HG02588 (cell line): ENCODE results near the gene CDK17.

Experiments used
- ATAC-seq: cut with Tn5 transposase; IDR thresholded peaks from one replicate; pipeline ENCODE4 v1.9.1; 2021; ENCODE audit warnings: mild to moderate bottlenecking, moderate library complexity; ENCODE audit not compliant: unreplicated experiment

CDK17 gene

DNA sequence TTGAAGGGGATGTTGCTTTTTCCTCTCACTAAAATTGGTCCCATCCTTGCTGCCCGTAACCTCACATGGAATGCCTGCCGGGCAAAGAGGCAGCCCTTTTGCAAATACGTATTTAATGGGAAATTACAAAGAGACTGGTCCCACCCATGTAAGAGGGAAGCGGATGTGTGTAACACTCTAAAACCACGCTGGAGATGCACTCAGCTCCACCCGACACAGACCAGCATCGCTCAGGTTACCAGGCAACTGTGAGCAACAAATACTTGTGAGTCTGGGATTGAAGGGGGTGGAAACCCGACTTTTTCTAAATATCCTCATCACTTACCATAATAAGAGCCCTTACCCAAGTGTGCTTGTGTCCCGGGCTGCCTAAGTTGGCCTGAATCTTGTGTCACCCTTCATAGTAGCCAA lies 158.4 kb downstream of the CDK17 start:
- ATAC-seq = no peak

DNA sequence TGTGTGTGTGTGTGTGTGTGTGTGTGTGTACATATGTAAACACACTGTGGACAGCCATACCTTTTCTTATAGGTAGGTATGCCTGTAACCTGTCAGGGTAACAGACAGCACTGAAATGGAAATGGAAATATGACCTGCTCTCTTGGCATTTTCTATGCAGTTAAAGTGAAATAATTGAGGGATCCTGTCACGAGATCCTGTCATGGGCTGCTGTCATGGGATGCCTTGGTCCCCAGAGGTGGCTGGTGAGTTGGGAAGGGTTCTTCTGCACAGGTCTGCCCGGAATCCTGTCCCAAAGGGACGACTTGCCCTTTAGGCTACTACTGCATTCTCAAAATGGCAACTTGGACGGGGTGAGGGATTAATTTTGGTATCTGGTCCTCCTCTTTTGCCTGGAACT lies 158.8 kb downstream of the CDK17 start:
- no peak for ATAC-seq

DNA sequence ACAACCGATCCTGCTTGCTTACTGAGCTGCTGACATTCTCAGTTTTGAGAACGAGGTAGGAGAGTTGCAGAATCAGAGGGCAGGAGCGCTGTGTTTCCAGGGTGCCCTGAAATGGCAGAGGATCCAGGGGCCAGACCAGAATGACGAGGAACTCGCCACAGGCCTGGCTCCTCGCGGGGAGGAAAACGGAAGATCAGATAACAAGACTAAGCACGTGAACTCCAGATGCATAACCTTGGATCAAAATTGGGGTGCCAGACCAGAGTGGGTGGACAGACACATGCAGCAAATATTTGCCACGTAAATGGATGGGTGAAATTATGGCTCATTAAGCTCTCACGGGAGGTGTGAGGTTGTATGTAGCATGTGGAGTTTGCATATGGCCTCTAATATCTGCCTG lies 159.6 kb downstream of the CDK17 start:
- no peak for ATAC-seq

DNA sequence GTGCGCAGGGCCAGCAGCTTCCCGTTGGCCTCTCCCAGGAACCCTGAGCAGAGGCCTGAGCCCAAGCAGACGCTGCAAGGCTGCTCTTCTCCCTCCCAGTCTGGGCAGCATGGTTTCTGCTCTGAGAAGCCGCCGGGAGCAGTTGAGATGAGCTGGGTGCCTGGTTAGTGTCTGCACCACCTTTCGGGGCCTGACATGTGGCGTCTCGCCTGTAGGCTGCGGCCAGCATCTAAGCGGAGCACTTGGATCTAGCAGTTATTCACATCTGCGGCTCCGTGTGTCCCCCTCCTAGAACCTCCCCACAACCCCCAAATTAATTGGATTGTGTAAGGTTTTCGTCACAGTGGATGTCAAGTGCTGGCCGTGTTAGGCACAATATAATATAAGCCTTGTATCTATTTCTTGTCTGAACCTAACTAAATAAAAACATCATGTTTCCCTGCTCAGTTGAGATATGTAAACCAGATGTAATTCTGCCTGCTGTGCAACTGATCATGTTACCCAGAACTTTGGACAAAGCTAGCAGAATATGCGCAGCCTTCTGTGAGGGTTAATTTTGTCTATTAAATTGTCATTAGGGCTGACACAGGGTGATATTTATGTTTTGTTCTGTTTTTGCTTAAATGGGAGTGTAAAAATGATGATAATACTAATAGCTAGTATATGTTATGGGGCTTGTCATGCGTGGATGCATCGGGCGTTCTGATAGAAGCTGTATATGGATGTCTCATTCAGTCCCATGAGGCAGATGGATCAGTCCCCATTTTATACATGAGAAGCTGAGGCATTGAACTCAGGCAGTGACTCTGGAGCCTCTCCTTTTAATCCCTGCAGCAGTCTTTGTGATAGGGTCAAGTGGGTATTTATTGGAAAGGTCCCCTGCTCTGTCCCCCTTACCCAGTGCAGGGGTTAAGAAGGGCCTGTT lies 160.3 kb downstream of the CDK17 start:
- ATAC-seq = no peak

DNA sequence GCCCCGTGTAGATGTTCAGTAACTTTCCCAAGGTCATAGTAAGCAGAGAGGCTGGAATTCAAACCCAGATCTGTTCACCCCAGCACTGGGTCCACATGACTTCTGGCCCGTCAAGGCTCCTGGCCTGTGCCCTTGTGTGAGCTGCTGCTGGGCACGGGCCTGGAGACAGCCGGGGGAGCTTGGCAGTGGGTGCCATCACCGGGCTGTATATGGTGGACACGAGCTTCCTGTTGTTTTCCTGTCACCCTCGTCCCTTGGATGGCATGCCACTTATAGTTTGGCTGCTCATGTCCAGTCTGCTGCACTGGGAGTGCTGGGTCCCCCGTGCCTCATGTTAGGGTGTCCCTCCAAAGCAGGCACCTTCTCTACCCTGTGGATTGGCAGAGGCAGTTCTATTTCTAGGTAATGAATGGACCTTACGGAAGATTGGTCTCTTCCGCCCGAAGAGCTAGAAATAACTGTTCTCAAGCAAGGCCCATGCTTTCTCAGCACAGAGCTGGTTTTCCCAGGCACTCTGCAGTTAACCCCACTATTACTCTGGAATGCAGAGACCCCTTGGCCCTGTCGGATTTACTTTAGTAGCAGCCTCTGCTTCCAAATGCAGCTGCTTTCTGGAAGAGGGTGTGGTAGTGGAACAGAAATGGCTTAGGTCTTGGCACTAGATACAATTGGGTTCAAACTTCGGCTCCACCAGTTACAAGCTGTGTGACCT lies 161.7 kb downstream of the CDK17 start:
- no peak for ATAC-seq

DNA sequence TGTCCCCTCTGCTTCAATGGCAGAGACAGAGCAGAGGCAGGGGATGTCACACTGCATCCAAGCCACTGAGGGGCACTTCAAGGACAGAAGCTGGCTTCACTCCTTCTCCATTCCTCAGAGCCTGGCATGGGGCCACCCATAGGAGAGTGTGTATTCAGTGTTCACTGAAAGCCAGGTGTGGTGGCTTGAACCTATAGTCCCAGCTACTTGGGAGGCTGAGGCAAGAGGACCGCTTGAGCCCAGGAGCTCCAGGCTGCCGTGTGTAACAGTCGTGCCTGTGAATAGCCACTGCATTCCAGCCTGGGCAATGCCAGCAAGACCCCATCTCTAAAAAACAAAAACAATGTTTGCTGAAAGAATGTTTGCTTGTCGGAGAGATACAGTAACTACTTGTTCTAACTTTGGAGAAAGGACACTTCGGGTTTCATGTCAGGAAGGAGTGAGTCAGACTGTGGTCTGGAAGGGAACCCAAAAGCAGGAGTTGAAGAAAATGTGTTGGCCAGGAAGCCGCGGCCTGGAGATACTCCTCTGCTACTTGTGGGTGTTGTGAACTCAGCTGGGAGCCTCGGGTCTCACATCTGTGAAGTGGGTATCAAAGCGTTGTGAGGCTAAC lies 162.7 kb downstream of the CDK17 start:
- no peak for ATAC-seq

DNA sequence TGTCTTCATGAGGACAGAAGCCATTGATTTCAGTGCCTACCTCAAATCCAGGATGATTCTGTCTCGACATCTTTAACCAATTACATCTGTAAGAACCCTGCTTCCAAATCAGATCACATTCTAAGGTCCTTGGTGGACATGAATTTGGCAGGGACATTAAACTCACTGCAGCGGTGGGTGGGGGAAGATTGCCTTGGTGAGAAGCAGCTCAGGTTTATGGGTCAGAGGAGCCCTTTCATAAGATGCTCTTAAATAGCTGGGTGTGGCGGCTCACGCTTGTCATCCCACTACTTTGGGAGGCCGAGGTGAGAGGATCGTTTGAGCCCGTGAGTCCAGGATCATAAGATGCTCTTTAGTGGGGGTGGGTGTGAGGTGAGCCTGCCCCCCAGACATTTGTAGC lies 163.2 kb downstream of the CDK17 start:
- ATAC-seq = no peak

DNA sequence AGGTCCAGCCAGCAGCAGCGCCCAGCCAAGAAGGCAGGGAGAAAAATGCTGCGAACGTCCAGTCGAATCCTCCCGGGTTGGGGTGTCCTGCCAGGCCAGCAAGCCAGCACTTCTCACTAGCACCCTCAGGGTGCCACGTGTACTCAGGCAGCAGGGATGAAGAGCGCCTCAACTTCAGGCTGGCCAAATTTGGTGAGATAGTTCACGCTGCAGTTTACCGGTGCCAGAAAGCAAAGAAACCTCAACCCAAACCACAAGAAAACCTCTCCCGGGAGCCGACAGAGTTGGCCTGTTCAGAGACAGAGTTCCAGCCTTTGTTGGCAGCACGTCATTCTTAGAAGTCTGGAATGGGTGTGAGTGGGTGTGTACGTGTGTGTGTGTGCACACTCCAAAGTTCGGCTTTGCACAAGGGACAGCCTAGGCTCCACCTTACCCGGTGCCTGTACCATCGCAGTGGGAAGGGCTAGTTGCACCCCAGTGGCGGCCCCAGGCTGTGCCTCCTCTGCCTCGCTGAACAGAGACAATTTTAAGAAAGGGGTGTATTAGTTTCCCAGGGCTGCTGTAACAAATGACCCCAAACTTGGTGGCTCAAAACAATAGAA lies 163.9 kb downstream of the CDK17 start:
- no peak for ATAC-seq

DNA sequence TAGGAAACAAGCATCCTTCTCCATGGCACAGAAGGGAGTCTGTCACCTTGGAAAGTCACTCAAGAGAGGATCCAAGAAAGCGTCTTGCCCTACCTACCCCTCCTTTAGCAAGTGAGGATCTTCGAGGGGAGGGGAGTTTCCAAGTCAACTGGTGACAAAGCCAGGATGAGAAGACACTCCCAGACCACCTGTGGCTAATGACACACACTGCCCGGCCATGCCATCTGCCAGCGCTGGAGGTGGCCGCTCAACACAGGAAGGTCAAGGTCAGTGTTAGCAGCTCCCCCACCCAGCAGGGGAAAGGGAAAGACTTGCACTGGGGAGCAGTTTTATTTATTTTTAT lies 164.8 kb downstream of the CDK17 start:
- no peak for ATAC-seq

DNA sequence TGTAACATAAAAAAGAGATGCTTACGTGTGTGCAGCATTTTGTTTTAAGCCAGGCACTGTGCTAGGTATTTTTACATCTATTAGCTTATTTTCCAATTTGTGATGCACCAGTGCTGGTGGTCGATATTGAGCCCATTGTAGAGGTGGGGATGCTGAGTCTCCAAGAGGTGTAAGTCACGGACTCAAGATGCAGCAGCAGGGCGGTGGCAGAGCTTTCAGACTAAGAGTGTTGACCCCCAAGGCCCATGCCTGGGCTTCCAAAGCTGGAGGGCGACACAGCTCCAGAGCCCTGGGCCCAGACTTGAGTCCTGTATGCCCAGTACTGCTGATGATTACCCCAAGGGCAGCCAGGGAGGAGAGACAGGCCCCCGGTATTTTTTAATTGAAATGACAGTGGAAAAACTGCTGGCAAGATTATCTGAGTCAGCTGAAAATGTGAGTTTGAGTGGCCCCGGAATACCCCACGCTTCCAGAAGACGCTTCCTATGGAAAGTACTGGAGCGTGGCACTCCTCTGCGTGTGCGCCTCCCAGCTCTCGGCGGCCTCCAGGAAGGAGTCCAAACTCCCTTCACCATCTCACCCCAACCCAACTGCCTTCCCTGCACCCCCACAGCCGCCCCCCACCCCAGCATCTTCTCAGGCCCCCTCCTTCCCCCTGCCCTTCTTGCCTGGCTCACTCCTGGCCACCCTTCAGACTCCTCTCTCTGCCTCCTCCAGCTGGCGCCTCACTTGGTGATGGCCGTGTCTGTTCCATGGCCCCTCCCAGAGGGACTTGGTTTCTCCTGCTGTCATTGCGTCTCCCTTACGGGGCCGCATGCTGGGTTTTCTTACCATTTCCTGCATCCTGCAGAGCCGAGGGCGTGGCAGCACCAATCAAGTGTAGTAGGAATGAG lies 165.4 kb downstream of the CDK17 start:
- ATAC-seq = no peak

DNA sequence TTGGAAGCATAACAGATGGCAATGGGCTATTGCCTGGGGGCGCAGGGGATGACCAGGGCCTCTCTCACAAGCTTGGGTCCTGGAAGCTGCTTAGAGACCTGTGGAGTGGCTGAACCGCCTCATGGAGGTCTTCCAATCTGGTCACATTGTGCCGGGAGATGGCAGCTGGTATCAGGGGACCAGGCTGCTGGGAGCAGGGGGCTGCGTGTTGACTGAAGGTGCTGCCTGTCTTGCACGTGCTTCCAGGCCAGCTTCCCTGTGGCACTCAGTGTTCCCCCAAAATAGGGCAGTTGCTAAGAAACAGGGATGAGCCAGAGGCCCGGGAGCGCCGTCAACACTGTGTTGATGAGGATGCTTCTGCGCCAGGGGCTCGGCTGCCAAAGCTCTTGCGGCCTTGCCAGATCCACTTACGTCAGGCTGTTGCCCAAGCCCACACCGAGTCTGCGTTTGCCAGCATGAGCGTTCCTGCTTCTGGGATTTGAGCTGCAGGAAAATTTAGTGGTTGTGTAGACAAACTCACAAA lies 166.2 kb downstream of the CDK17 start:
- no peak for ATAC-seq

DNA sequence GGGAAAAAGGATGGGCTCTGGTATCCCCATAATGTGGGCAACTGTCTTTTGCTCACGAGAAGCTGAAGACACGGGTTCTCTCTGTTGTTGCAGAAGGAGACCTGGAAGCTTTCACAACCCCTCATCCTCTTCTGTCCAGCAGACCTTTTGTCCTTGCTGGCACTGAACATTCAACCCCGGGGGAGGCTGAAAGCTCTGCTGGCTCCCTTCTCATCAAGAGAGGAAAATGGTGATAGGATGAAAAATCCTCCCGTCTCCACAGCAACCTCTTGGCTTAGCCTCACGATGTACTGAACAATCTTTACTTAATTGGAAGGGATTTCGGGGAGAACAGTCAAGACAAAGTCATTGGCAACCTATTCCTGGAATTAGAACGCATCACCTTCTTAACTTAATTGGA lies 167.1 kb downstream of the CDK17 start:
- ATAC-seq = no peak

DNA sequence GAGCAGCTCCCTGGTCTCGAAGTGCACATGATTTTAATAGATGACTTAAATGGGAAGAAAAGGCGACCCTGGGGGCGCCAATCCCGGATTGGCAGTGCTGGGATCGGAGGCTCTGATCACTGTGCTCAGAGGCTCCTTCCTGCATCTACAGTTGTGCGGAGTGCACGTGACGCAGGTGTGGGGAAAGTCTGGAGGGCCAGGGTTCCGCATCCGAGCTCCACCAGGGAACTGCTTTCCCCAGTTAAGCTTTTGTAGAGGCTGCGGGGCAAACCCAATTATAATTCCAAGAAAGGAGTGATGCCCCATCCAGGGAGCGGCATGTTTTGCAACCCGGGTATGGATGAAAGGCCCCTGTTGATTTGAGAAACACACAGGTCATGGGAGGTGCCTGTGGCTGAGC lies 169.6 kb downstream of the CDK17 start:
- no peak for ATAC-seq

DNA sequence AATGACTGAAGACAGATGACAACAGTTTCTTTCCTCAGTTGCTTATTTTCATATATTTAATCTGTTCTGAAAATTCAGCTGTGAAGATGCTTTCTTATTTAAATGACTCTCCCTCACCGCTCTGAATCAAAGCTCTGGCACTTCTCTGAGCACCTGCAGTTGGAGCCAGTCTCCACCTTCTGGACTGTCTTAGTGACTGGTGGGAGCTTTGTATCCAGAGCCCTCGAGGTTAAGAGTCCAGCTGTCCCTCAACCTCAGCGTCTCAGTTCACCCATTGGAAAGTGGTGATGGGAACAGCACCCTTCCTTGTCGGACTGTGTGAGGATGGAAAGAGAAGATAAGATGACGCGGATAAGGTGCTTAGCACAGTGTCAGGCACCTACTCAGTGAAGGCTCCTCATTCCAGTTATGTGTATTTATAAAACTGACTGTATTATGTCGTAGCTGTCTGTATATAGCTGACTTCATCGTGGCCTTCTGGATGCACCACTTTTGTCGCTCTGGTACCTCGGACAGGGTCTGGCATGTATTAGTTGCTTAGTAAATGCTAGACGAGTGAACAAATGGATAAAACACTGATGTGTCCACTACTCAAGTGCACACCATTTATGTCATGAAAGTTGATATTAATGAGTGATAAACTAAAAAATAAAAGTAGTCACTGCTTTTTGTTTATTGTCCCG lies 171.5 kb downstream of the CDK17 start:
- ATAC-seq = no peak
